Measurements from ENCODE around the gene ZNF275. TPM values are rescaled to one million over a fixed set of nuclear protein-coding genes. Genes with fewer than 3 reads are reported as not detected.
"Not testable (repeated sequence)": the region's sequence is repeated elsewhere in the genome, so short reads cannot be mapped to it uniquely, and the experiment has no call there.

Gene ZNF275
- total RNA-seq, 1 donor from 2014 or later: 7.5 TPM

DNA sequence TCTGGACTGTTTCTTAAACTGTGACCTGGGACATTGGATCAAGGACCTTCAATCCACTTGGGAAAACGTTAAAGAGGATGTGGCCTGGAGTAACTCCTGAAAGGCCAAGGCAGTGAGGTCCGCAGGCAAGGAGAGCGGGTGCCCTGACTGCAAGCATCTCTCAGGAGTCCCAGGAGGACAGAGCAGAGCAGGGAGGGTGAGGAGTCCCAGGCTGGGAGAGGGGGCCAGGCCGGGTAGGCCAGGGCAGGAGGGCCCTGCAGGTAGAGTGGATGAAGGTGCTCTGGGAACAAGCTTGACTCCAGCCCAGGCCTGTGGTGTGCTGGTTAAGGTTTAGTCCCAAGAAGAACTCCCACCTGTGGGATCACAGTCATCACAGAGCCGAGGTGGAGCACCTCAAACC, 53.4 kb downstream of the ZNF275 start:
- DNase-seq (ENCODE audit: low spot score): no peak

DNA sequence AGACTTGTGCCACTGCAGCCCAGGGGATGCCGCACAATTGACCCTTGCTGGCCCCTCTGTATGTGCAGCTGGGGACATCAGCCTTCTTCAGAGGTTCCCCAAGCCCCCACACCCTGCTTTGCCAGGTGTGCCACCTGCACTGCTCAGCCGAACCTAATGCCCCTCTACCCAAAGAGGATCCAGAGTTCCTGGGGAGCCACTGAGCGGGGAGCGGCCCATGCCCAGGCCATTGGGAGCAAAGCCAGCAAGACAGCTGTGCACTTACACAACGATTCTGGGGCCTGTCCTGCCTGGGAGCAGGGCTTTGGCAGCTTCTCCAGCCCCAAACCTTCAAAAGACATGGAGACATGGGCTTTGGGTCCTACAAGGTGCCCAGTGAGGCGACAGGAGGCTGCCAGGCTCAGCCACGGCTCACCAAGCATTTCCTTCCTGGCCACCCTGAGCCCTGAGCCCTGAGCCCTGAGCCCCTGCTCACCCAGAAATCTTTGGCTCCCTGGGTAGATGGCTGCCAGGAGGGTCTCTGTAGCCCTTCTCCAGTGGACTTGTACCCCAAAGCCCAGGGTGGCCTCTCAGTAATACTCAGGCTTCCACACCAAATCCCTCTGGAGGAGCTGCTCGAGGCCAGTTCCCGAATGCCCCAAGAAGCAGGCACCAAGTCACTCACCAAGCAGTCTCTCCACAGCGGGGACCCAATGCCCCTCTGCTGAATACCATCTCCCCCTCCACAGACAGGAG, 54.2 kb downstream of the ZNF275 start:
- no peaks in the 10 kb centered on the region for H3K9me3 ChIP-seq (ENCODE audit: low read depth)
- TF ChIP-seq EZH2 (IDR thresholded peaks at IDR 0.05) (no peak), EZH2phosphoT487 (IDR thresholded peaks at IDR 0.05) (no peak)
- TF ChIP-seq, protein P1, sequence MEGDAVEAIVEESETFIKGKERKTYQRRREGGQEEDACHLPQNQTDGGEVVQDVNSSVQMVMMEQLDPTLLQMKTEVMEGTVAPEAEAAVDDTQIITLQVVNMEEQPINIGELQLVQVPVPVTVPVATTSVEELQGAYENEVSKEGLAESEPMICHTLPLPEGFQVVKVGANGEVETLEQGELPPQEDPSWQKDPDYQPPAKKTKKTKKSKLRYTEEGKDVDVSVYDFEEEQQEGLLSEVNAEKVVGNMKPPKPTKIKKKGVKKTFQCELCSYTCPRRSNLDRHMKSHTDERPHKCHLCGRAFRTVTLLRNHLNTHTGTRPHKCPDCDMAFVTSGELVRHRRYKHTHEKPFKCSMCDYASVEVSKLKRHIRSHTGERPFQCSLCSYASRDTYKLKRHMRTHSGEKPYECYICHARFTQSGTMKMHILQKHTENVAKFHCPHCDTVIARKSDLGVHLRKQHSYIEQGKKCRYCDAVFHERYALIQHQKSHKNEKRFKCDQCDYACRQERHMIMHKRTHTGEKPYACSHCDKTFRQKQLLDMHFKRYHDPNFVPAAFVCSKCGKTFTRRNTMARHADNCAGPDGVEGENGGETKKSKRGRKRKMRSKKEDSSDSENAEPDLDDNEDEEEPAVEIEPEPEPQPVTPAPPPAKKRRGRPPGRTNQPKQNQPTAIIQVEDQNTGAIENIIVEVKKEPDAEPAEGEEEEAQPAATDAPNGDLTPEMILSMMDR (IDR thresholded peaks at IDR 0.05): no peak
- no peak overlapping the region for H3K9ac ChIP-seq
- no peak for DNase-seq (ENCODE audit: low spot score)
- H2AFZ ChIP-seq (replicated peaks): no peak overlapping the region
- Mint-ChIP-seq H3K36me3 (no peaks in the 10 kb centered on the region), H3K27ac (no peak overlapping the region), H3K27me3 (ENCODE audit: insufficient read depth, low read depth) (peaks cover 6% of the 10 kb centered on the region), H3K9me3 (peaks cover 7% of the 10 kb centered on the region), H3K4me3 (no peak overlapping the region), H3K4me1 (no peaks in the 10 kb centered on the region)
- H3K27me3 ChIP-seq: no peaks in the 10 kb centered on the region
- no peak overlapping the region for H3K4me2 ChIP-seq
- no peaks in the 10 kb centered on the region for H3K79me2 ChIP-seq (ENCODE audit: low read depth)
- H3K36me3 ChIP-seq: no peaks in the 10 kb centered on the region
- H3K4me1 ChIP-seq: no peaks in the 10 kb centered on the region
- H3K27ac ChIP-seq: no peak overlapping the region
- no peaks in the 10 kb centered on the region for H4K20me1 ChIP-seq (ENCODE audit: low read depth)
- no peak overlapping the region for H3K4me3 ChIP-seq
- H3F3A ChIP-seq (ENCODE audit: low read depth): peaks cover 4% of the 10 kb centered on the region

More for the DNA sequence above, 53.4 kb downstream of the ZNF275 start:
- no peak overlapping the region for H3K4me3 Mint-ChIP-seq
- Histone ChIP-seq H3K4me1 (no peaks in the 10 kb centered on the region), H3K27ac (no peak overlapping the region), H2AFZ (replicated peaks) (no peak overlapping the region), H3K4me2 (no peak overlapping the region), H3K9ac (no peak overlapping the region), H3K36me3 (no peaks in the 10 kb centered on the region), H3F3A (ENCODE audit: low read depth) (peaks cover 12% of the 10 kb centered on the region), H3K4me3 (no peak overlapping the region), H3K27me3 (no peaks in the 10 kb centered on the region), H3K79me2 (ENCODE audit: low read depth) (no peaks in the 10 kb centered on the region), H4K20me1 (ENCODE audit: low read depth) (no peaks in the 10 kb centered on the region), H3K9me3 (ENCODE audit: low read depth) (no peaks in the 10 kb centered on the region)
- no peaks in the 10 kb centered on the region for H3K4me1 Mint-ChIP-seq
- TF ChIP-seq, protein P1 (IDR thresholded peaks at IDR 0.05): no peak
- TF ChIP-seq EZH2 (IDR thresholded peaks at IDR 0.05): no peak
- H3K9me3 Mint-ChIP-seq: peaks cover 3% of the 10 kb centered on the region
- H3K27ac Mint-ChIP-seq: no peak overlapping the region
- H3K27me3 Mint-ChIP-seq (ENCODE audit: insufficient read depth, low read depth): peaks cover 6% of the 10 kb centered on the region
- no peaks in the 10 kb centered on the region for H3K36me3 Mint-ChIP-seq

DNA sequence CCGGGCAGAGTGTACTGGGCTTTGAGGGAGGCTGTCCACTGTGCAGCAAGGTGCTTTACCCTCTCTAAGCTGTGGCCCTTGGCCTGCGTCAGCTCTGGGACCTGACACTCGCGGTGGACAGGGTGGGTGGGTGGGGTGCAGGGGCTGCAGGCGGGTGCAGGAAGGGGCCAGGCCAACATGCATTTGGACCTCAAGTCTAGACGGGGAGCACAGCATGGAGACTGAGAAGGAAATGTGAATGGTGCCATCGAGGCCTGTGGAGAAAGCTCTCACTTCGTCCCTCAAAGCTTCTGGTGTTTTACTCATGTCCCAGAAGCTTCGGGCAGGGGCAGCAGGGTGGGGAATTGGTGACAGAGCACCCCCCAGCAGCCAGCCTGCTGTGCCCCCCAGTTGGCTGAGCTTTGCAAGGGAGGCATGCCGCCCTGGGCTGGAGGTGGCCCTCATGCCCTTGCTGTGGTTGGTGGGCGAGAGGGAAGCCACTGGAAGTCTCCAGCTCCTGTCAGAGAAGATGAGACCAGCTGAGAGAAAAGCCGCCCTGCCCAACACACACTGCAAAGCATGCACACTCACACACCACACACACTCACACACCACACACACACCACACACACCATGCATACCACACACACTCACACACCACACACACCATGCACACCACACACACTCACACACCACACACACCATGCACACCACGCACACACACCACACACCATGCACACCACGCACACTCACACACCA, 54.9 kb downstream of the ZNF275 start:
- Mint-ChIP-seq H3K27ac (no peak overlapping the region), H3K9me3 (peaks cover 7% of the 10 kb centered on the region)
- H2AFZ ChIP-seq (replicated peaks): no peak overlapping the region

DNA sequence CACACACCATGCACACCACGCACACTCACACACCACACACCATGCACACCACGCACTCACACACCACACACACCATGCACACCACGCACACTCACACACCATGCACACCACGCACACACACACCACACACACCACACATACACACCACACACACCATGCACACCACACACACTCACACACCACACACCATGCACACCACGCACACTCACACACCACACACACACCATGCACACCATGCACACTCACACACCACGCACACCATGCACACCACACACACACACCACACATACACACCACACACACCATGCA, 55.5 kb downstream of the ZNF275 start:
- H3K27me3 ChIP-seq, H3K27ac Mint-ChIP-seq: not testable (repeated sequence)

More for the DNA sequence above, 54.9 kb downstream of the ZNF275 start:
- no peaks in the 10 kb centered on the region for H3F3A ChIP-seq (ENCODE audit: low read depth)
- H3K9me3 ChIP-seq (ENCODE audit: low read depth): no peaks in the 10 kb centered on the region
- no peaks in the 10 kb centered on the region for H3K27me3 ChIP-seq
- H4K20me1 ChIP-seq (ENCODE audit: low read depth): no peaks in the 10 kb centered on the region
- H3K4me1 ChIP-seq: no peaks in the 10 kb centered on the region
- TF ChIP-seq, protein P1 (IDR thresholded peaks at IDR 0.05): no peak
- no peaks in the 10 kb centered on the region for H3K79me2 ChIP-seq (ENCODE audit: low read depth)
- no peak overlapping the region for H3K27ac ChIP-seq
- no peak for DNase-seq (ENCODE audit: low spot score)
- no peak overlapping the region for H3K9ac ChIP-seq
- Mint-ChIP-seq H3K36me3 (no peaks in the 10 kb centered on the region), H3K27me3 (ENCODE audit: insufficient read depth, low read depth) (peaks cover 6% of the 10 kb centered on the region), H3K4me1 (no peaks in the 10 kb centered on the region), H3K4me3 (no peak overlapping the region)
- no peaks in the 10 kb centered on the region for H3K36me3 ChIP-seq
- H3K4me3 ChIP-seq: no peak overlapping the region
- no peak overlapping the region for H3K4me2 ChIP-seq

More for the DNA sequence above, 55.5 kb downstream of the ZNF275 start:
- not testable (repeated sequence) for H3K79me2 ChIP-seq (ENCODE audit: low read depth); DNase-seq (ENCODE audit: low spot score); H3K9ac ChIP-seq; H3K9me3 Mint-ChIP-seq; H3K36me3 ChIP-seq; H3K4me2 ChIP-seq; H3K36me3 Mint-ChIP-seq; H3K4me1 Mint-ChIP-seq; H3K4me3 Mint-ChIP-seq; H3K27me3 Mint-ChIP-seq (ENCODE audit: insufficient read depth, low read depth); H3F3A ChIP-seq (ENCODE audit: low read depth); H3K4me1 ChIP-seq; H3K27ac ChIP-seq; H3K4me3 ChIP-seq; H2AFZ ChIP-seq (replicated peaks); H4K20me1 ChIP-seq (ENCODE audit: low read depth); H3K9me3 ChIP-seq (ENCODE audit: low read depth)
